Stimulated activated CD8-positive, alpha-beta memory T cell treated with anti-CD3 and anti-CD28 coated beads, Interleukin-15, amount 100 ng/mL, for 24 hours (primary cell): Measurements from ENCODE around the gene LONP1.

Experiments used
- DNase-seq: peaks from one replicate; pipeline ENCODE4 v3.0.0-alpha.2; 2020; ENCODE audit warnings: low read depth

The LONP1 gene

GRCh38 chr19:5645409-5645808 lies 74.5 kb downstream of the LONP1 start:
- no peak for DNase-seq

- DNase-seq, result no peak
Observed at GRCh38 chr19:5644037-5644436, 75.9 kb downstream of the LONP1 start.

GRCh38 chr19:5643060-5643459 lies 76.9 kb downstream of the LONP1 start:
- DNase-seq, result no peak

GRCh38 chr19:5642204-5642603 lies 77.7 kb downstream of the LONP1 start:
- DNase-seq, result no peak
